Fibroblast of lung (primary cell): ENCODE data around the gene GNAZ. TPM values are rescaled to one million over a fixed set of nuclear protein-coding genes. Genes with fewer than 3 reads are reported as not detected.

Experiments
- DNase-seq, 2 donors: peaks; one replicate each; pipeline versions ENCODE4 v3.0.0 to v3.0.0-alpha.2; 2010; ENCODE audit warnings: low read depth in 2 of 2
- H2AFZ ChIP-seq: 2 replicates; pipeline ENCODE4 v1.5.1; 2012; ENCODE audit warnings: low read length, control low read depth, inconsistent platforms
- H3K27ac ChIP-seq: 2 replicates; pipeline ENCODE4 v1.5.1; 2011; ENCODE audit warnings: low read length, control low read depth; ENCODE audit not compliant: insufficient read depth
- H3K27me3 ChIP-seq: 2 replicates; pipeline ENCODE4 v1.5.1; 2011; ENCODE audit warnings: mild to moderate bottlenecking, low read length; ENCODE audit not compliant: control insufficient read depth, insufficient read depth
- H3K36me3 ChIP-seq: 2 replicates; pipeline ENCODE4 v1.5.1; 2011; ENCODE audit warnings: low read length; ENCODE audit not compliant: control insufficient read depth, insufficient read depth
- H3K4me1 ChIP-seq: 2 replicates; pipeline ENCODE4 v1.5.1; 2011; ENCODE audit warnings: low read length; ENCODE audit not compliant: control insufficient read depth, insufficient read depth; ENCODE audit errors: extremely low read depth
- H3K4me2 ChIP-seq: 2 replicates; pipeline ENCODE4 v1.5.1; 2011; ENCODE audit warnings: low read length, control low read depth; ENCODE audit not compliant: insufficient read depth; ENCODE audit errors: extremely low read depth
- H3K4me3 ChIP-seq, 4 experiments: fragments of 200-600 bp in 1 of 4; sonication (generic) in 1 of 4; replicated peaks in 1 of 4; 2 replicates each; pipeline ENCODE4 v1.5.1; 2011 to 2016; ENCODE audit warnings: low read length in 4 of 4, low read depth in 3 of 4, mild to moderate bottlenecking in 3 of 4, control low read depth in 2 of 4, inconsistent platforms in 1 of 4, mixed read lengths in 1 of 4; ENCODE audit not compliant: insufficient read depth in 1 of 4; ENCODE audit errors: control extremely low read depth in 1 of 4
- H3K79me2 ChIP-seq: 2 replicates; pipeline ENCODE4 v1.5.1; 2012; ENCODE audit warnings: mild to moderate bottlenecking, low read length, inconsistent platforms; ENCODE audit not compliant: control insufficient read depth, insufficient read depth
- H3K9ac ChIP-seq: 2 replicates; pipeline ENCODE4 v1.5.1; 2011; ENCODE audit warnings: mild to moderate bottlenecking, low read length, control low read depth; ENCODE audit not compliant: insufficient read depth
- H3K9me3 ChIP-seq: 2 replicates; pipeline ENCODE4 v1.5.1; 2012; ENCODE audit warnings: low read depth, low read length; ENCODE audit not compliant: control insufficient read depth, insufficient read depth
- H4K20me1 ChIP-seq: 2 replicates; pipeline ENCODE4 v1.5.1; 2011; ENCODE audit warnings: low read length; ENCODE audit not compliant: control insufficient read depth, insufficient read depth; ENCODE audit errors: extremely low read depth
- CTCF ChIP-seq, 2 donors: IDR thresholded peaks in 1 of 2; conservative IDR thresholded peaks in 1 of 2; 1 replicate in 1 of 2; 2 replicates in 1 of 2; pipeline ENCODE4 v1.5.1; 2011 to 2012; ENCODE audit warnings: low read length in 2 of 2, control low read depth in 1 of 2, inconsistent platforms in 1 of 2, low read depth in 1 of 2, mild to moderate bottlenecking in 1 of 2
- EZH2 ChIP-seq: IDR thresholded peaks from 2 replicates; pipeline ENCODE4 v1.5.1; 2012; ENCODE audit warnings: low read length, control low read depth, mild to moderate bottlenecking; ENCODE audit errors: missing control alignments
- polyA plus RNA-seq, 2 donors: library from polyadenylated mRNA; depleted of rRNA in 1 of 2; stranded (reverse) in 1 of 2; unstranded in 1 of 2; fragments of >200 nt; gene quantifications; 2 replicates each; pipeline ENCODE4 v1.2.1, GENCODE V29; 2011 to 2012; ENCODE audit warnings: missing spikeins in 1 of 2
- total RNA-seq: library from RNA; depleted of rRNA; stranded (reverse); fragments of >200 nt; gene quantifications from 2 replicates; pipeline ENCODE4 v1.2.1, GENCODE V29; 2014

GNAZ gene
- total and polyA plus RNA-seq, 2 donors (not counting 1 experiment from before 2014, with no cell fraction given), result 0.22 to 1.7 TPM

DNA sequence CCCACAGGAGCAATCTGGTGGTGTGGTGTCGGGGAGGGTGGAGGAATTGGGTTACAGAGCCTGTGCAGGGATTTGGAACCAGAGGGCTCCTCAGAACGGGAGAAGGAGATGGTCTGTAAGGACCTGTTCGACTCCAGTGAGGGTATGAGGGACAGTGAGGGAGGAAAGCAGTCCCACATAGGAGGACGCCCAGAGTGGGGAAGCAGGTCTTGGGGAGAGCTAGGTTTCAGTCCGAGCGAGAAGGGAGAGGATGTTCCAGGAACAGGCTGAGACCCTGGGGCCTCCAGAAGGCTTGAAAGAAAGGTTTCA is 32.0 kb upstream of the GNAZ start:
- H3K79me2 ChIP-seq, result no peaks in the 10 kb centered on the region
- H3K9ac ChIP-seq, result no peak overlapping the region
- TF ChIP-seq EZH2 (no peak), CTCF (conservative IDR thresholded peaks at IDR 0.05 in 1 of 2, IDR thresholded peaks at IDR 0.05 in 1 of 2; ENCODE audit: low read depth in 1 of 2, low read length in 2 of 2) (no peak)
- H3K4me3 ChIP-seq, result no peak overlapping the region
- H3K4me1 ChIP-seq, result no peaks in the 10 kb centered on the region
- no peak overlapping the region for H3K4me2 ChIP-seq
- H3K9me3 ChIP-seq, result no peaks in the 10 kb centered on the region
- H3K27ac ChIP-seq, result no peak overlapping the region
- no peaks in the 10 kb centered on the region for H3K36me3 ChIP-seq
- no peak overlapping the region for H2AFZ ChIP-seq
- no peaks in the 10 kb centered on the region for H3K27me3 ChIP-seq
- H4K20me1 ChIP-seq, result no peaks in the 10 kb centered on the region
- no peak for DNase-seq

DNA sequence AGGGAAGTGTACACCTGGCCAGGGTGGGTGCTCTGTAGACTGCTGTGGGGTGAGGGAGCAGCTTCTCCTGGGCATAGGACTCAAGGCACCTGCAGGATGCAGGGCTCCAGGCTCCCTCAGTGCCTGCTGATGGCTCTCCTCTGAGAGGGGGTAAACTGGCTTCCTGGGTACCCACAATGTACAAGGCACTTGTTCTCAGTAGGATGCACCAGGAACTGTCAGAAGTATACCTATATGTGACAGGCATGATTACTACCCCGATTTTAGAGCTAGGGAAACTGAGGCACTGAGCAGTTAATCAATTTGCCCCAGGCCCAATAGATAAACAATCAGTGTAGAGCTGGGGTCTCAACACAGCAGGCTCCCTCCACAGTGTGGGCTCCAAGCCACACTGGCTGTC is 31.4 kb upstream of the GNAZ start:
- Histone ChIP-seq H3K36me3 (no peaks in the 10 kb centered on the region), H3K27me3 (no peaks in the 10 kb centered on the region), H3K4me3 (no peak overlapping the region), H3K4me2 (no peak overlapping the region), H3K9me3 (no peaks in the 10 kb centered on the region), H3K4me1 (no peaks in the 10 kb centered on the region), H3K79me2 (no peaks in the 10 kb centered on the region), H2AFZ (no peak overlapping the region), H3K9ac (no peak overlapping the region), H3K27ac (no peak overlapping the region), H4K20me1 (no peaks in the 10 kb centered on the region)
- DNase-seq, result no peak
- TF ChIP-seq CTCF (conservative IDR thresholded peaks at IDR 0.05 in 1 of 2, IDR thresholded peaks at IDR 0.05 in 1 of 2; ENCODE audit: low read depth in 1 of 2, low read length in 2 of 2) (no peak), EZH2 (no peak)

- no peak overlapping the region for H2AFZ ChIP-seq
- H3K4me1 ChIP-seq, result no peaks in the 10 kb centered on the region
- H3K36me3 ChIP-seq, result no peaks in the 10 kb centered on the region
- H3K9ac ChIP-seq, result no peak overlapping the region
- H4K20me1 ChIP-seq, result no peaks in the 10 kb centered on the region
- H3K4me2 ChIP-seq, result no peak overlapping the region
- TF ChIP-seq EZH2 (no peak), CTCF (conservative IDR thresholded peaks at IDR 0.05 in 1 of 2, IDR thresholded peaks at IDR 0.05 in 1 of 2; ENCODE audit: low read depth in 1 of 2, low read length in 2 of 2) (no peak)
- H3K79me2 ChIP-seq, result no peaks in the 10 kb centered on the region
- H3K27ac ChIP-seq, result no peak overlapping the region
- no peaks in the 10 kb centered on the region for H3K9me3 ChIP-seq
- no peak for DNase-seq
- no peak overlapping the region for H3K4me3 ChIP-seq
- no peaks in the 10 kb centered on the region for H3K27me3 ChIP-seq
Observed at GRCh38 chr22:23042179-23042578, 28.1 kb upstream of the GNAZ start.
